ENCODE measurements around the gene ZBTB43. TPM values are rescaled to one million over a fixed set of nuclear protein-coding genes. Genes with fewer than 3 reads are reported as not detected.

The ZBTB43 gene
- total RNA-seq, 1 experiment from 2014 or later: 15.4 TPM

GRCh38 chr9:126886897-126887296 is 82.1 kb downstream of the ZBTB43 start:
- no peak overlapping the region for H3K9ac ChIP-seq (ENCODE audit: low read length)
- ChIA-PET RAD21 (ENCODE audit: low non-redundant PET in 1 of 2, low total read pairs in 2 of 2, uncharacterized antibody in 2 of 2, unreplicated experiment in 2 of 2) (no interaction called here), CTCF (no interaction called here), POLR2A (no interaction called here)
- no peaks in the 10 kb centered on the region for H3K9me3 ChIP-seq (ENCODE audit: control insufficient read depth in 1 of 2, insufficient read depth in 1 of 2, low read depth in 1 of 2, low read length in 2 of 2)
- DNase-seq (ENCODE audit: low read depth, low spot score): no peak
- no peak overlapping the region for H3K27ac ChIP-seq (ENCODE audit: low read depth, low read length)
- no peak overlapping the region for H3K4me3 ChIP-seq (replicated peaks in 1 of 2; ENCODE audit: low read depth in 1 of 2, low read length in 2 of 2)
- TF ChIP-seq JUND (IDR thresholded peaks at IDR 0.05) (no peak), ATF3 (IDR thresholded peaks at IDR 0.05) (no peak)
- ATAC-seq: no peak
- H3K4me2 ChIP-seq (ENCODE audit: low read length): no peak overlapping the region
- no TSS peak for BruUV-seq (replicated peaks)
- no peaks in the 10 kb centered on the region for H3K9me2 ChIP-seq (ENCODE audit: insufficient read depth)
- H3K4me1 ChIP-seq (ENCODE audit: control insufficient read depth in 1 of 2, insufficient read depth in 2 of 2, low read length in 2 of 2): no peaks in the 10 kb centered on the region
- H3K36me3 ChIP-seq (ENCODE audit: control insufficient read depth in 1 of 2, insufficient read depth in 2 of 2, low read length in 2 of 2): no peaks in the 10 kb centered on the region
- H2AFZ ChIP-seq (ENCODE audit: low read depth, low read length, poor library complexity, severe bottlenecking): no peak overlapping the region
- H4K20me1 ChIP-seq (ENCODE audit: insufficient read depth): no peaks in the 10 kb centered on the region
- no peaks in the 10 kb centered on the region for H3K27me3 ChIP-seq (ENCODE audit: insufficient read depth, low read length)
- intact Hi-C loops (cut with micrococcal nuclease): no loop called here
- H3K79me2 ChIP-seq (ENCODE audit: insufficient read depth, low read length): no peaks in the 10 kb centered on the region; the same call in 1 of the 2 replicates

Other genes starting within 250 kb of the ZBTB43 start
- 11.3 TPM for gene LMX1B, start 191.1 kb upstream of the ZBTB43 start, total RNA-seq (2021; ENCODE audit: unreplicated experiment)
- gene ZBTB34, start 55.6 kb downstream of the ZBTB43 start, total RNA-seq (2021; ENCODE audit: unreplicated experiment): 5.6 TPM
- gene RALGPS1, start 109.7 kb downstream of the ZBTB43 start, total RNA-seq (2021; ENCODE audit: unreplicated experiment): 7.6 TPM

All from HCT116 (cell line).